ENCODE results near the gene THEM4. TPM values are rescaled to one million over a fixed set of nuclear protein-coding genes. Genes with fewer than 3 reads are reported as not detected.
"Not testable (repeated sequence)": the region's sequence is repeated elsewhere in the genome, so short reads cannot be mapped to it uniquely, and the experiment has no call there.

Gene THEM4
- total RNA-seq, 1 donor from 2014 or later, result 28.2 TPM

GRCh38 chr1:151935154-151935553 lies 25.8 kb upstream of the THEM4 start:
- no peak for DNase-seq (ENCODE audit: low spot score)

- DNase-seq (ENCODE audit: low spot score), result no peak
These were observed 24.8 kb upstream of the THEM4 start for GRCh38 chr1:151934048-151934493.

- DNase-seq (ENCODE audit: low spot score), result no peak
These were observed 15.6 kb upstream of the THEM4 start for GRCh38 chr1:151924691-151925587.

DNA sequence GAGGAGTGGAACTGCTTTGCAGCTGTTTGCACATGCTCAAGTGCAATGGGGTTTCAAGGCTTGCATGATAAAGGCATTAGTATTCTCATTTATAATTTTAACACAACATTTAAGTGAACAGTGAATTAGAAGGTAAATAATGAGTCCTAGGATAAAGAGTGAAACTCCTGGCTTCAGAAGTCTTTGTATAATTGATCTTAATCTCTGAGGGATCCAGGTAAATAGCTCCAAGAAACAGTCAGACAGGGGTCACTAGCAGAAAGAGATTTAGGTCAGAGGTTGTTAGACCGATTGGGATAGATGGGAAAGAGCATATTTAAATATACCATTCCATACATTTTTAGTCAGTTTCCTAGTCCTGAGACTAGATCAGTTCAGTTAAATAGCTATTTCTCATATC lies 14.1 kb upstream of the THEM4 start:
- DNase-seq (ENCODE audit: low spot score), result no peak

GRCh38 chr1:151920149-151920548 lies 10.8 kb upstream of the THEM4 start:
- DNase-seq (ENCODE audit: low spot score), result no peak

- DNase-seq (ENCODE audit: low spot score), result no peak
These were observed 9.7 kb upstream of the THEM4 start for GRCh38 chr1:151918819-151919610.

GRCh38 chr1:151918156-151918555 lies 8.8 kb upstream of the THEM4 start:
- no peak for DNase-seq (ENCODE audit: low spot score)

GRCh38 chr1:151916726-151917370 lies 7.5 kb upstream of the THEM4 start:
- DNase-seq (ENCODE audit: low spot score), result no peak

- no peak for DNase-seq (ENCODE audit: low spot score)
These were observed 5.9 kb upstream of the THEM4 start for GRCh38 chr1:151915061-151915686.

- no peak for DNase-seq (ENCODE audit: low spot score)
These were observed 4.8 kb upstream of the THEM4 start for GRCh38 chr1:151914076-151914475.

- DNase-seq (ENCODE audit: low spot score), result no peak
These were observed 3.7 kb upstream of the THEM4 start for GRCh38 chr1:151912973-151913372.

GRCh38 chr1:151908228-151908691 lies 1.1 kb downstream of the THEM4 start:
- no peak for DNase-seq (ENCODE audit: low spot score)

GRCh38 chr1:151907363-151908139 lies 1.8 kb downstream of the THEM4 start:
- no peak for DNase-seq (ENCODE audit: low spot score)

GRCh38 chr1:151906324-151906645 lies 3.0 kb downstream of the THEM4 start:
- not testable (repeated sequence) for DNase-seq (ENCODE audit: low spot score)

DNA sequence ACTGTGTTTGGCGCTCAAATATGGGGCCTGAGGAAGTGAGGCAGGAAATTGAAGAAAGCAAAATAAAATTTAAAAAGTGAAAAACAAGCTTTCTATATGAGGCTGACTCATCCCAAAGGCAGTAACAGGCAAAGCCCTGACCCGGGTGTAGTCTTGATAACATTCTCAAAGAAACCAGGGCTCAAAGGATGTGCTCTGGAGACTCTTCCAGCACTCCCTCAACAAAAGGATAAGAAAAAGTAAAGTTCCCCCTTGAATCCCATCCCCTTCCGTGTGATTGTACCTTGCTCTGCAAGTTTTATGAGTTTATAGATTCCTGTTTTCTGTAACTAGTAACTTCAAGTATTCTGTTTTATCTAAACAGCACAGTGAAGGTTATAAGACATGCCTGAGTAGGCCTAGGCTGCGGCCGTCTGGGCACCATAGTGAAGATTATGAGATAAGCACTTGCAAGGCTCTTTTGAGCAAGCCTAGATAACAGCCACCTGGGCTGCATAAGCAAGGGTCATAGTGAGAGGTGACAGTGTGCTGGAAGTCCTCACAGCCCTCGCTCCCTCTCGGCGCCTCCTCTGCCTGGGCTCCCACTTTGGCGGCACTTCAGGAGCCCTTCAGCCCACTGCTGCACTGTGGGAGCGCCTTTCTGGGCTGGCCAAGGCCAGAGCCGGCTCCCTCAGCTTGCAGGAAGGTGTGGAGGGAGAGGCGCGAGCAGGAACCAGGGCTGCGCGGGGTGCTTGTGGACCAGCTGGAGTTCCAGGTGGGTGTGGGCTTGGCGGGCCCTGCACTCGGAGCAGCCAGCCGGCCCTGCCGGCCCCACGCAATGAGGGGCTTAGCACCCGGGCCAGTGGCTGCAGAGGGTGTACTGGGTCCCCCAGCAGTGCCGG lies 3.6 kb downstream of the THEM4 start:
- DNase-seq (ENCODE audit: low spot score), result not testable (repeated sequence)

DNA sequence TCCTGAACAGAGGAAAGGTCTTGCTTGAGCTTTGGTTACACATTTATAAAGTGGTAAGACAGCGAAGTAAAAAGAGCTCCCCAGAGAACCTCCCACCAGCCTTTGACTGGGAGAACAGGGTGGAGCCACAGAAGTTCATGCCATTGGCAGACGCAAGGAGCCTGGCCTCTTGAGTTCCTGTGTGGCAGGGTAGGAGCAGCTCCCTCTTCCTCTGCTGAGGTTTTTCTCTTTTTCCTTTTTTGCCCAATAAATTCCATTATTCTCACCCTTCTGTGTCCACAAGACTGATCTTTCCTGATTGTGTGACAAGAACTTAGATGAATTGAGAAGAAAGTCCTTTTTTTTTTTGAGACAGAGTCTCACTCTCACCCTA lies 4.3 kb downstream of the THEM4 start:
- DNase-seq (ENCODE audit: low spot score), result no peak

DNA sequence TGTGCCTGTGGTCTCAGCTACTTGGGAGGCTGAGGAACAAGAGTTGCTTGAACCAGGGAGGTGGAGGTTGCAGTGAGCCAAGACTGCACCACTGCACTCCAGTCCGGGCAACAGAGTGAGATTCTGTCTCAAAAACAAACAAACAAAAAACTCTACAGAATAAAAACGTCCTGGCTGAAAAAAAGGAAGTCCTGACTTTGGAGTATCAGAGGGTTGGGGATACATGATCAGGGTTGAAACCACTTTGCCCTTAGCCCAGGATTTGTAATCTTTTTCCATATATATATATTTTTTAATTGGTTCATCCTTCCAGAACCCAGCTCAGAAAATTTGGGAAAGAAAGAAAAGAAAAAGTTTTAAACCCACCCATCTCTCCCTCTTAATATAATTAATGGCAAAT lies 6.5 kb downstream of the THEM4 start:
- DNase-seq (ENCODE audit: low spot score), result no peak

DNA sequence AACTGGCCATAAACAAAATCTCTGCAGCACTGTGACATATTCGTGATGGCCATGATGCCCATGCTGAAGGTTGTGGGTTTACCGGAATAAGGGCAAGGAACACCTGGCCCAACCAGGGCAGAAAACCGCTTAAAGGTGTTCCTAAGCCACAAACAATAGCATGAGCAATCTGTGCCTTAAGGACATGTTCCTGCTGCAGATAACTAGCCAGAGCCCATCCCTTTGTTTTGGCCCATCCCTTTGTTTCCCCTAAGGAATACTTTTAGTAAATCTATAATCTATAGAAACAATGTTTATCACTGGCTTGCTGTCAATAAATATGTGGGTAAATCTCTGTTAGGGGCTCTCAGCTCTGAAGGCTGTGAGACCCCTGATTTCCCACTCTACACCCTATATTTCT lies 8.5 kb downstream of the THEM4 start:
- not testable (repeated sequence) for DNase-seq (ENCODE audit: low spot score)

GRCh38 chr1:151898519-151898991 lies 10.8 kb downstream of the THEM4 start:
- no peak for DNase-seq (ENCODE audit: low spot score)

DNA sequence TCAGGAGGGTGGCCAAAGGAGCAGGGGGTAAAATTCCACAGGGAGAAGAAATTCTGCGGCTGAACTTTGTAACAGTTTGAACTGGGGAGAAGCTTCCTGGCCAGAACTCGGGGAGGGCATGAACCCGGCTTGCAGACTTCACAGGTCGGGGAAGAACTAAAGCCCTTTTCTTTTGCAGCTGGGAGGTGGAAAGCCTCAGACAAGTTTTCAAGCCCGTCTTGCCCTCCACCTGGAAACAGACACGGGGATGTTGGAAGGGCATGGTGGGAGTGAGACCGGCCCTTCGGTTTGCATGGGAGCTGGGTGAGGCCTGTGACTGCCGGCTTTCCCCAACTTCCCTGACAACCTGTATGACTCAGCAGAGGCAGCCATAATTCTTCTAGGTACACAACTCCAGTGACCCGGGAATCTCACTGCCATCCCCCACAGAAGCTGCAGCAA lies 11.3 kb downstream of the THEM4 start:
- no peak for DNase-seq (ENCODE audit: low spot score)

All from ureter (tissue), 1 donor.